Pons (tissue), 1 donor: ENCODE data around the gene LRRC10B.

Source experiments
- DNase-seq: peaks from one replicate; pipeline ENCODE4 v3.0.0-alpha.2; 2016; ENCODE audit warnings: low spot score

LRRC10B gene

GRCh38 chr11:61531044-61531443 is 22.5 kb downstream of the LRRC10B start:
- no peak for DNase-seq

- no peak for DNase-seq
Measured at GRCh38 chr11:61532134-61533038, 23.8 kb downstream of the LRRC10B start.

GRCh38 chr11:61533039-61533375 is 24.5 kb downstream of the LRRC10B start:
- no peak for DNase-seq

DNA sequence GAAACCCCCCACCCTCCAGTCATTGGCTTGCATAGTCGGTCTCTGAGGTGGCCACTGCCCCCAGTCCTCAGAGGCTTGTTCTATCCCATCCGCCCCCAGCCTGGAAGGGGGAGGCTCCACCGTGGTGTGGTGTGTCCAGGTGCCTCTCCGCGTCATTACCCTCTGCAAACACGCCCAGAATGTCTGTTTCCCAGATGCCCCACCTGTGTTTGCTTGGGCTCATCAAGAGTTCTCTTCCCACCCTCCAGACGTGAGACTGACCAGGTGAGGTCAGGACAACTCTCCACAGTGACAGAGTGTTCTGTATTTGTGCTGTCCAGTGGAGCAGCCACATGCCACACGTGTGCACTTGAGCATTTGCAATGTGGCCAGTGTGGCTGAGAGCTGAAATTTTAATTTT is 24.9 kb downstream of the LRRC10B start:
- DNase-seq, result no peak

- no peak for DNase-seq
Measured at GRCh38 chr11:61534025-61534932, 25.7 kb downstream of the LRRC10B start.

GRCh38 chr11:61534933-61535839 is 26.6 kb downstream of the LRRC10B start:
- no peak for DNase-seq

DNA sequence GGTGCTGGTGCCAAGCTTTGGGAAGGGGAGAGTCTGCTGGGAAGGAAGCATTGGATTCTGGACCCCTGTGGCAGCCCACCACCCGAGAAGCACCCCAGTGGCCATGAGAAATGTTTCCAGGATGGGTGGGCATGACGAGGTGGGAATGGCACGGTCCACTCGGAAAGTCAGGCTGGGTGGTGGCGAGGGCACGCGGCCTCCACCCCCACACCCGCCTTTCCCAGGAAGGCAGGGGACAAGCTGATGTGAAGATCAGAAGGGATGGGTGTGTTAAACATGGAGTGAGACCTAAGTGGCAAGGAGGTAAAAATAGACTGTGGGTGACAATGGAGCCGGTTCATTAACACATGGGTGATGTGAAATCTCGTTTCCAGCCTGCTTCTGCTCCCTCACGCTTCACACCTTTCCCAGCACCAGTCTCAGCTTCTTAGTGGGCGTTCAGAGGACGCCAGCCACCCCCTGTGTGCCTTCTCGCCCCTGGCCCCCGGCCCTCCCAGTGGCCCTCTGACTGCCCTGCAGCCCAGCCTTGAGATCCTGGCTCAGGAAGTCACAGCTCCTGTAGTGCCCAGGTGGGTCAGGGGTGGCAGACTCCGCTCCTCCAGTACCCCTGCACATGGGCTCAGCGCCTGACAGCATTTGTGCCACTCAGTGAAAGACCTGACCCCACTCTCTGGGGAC is 27.6 kb downstream of the LRRC10B start:
- DNase-seq, result no peak

GRCh38 chr11:61536676-61537270 is 28.2 kb downstream of the LRRC10B start:
- DNase-seq, result no peak

DNA sequence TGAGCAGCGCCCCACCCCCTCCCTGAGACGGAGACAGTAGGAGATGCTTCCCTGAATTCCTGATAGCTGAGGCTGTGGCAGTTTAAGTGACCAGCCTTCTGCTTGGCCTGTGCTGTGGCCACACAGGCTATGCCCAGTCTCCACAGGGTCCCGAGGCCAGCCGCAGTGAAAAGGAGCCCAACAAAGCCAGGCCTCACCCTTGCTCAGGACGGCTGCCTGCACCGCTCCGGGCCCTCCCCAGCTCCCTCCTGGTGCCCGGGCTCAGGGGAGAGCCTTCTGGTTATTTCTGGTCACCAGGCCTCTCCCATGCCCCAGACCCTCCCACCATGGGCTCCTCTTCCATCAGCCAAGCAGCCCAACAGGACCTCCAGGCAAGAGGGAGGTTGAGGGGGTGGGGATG is 28.8 kb downstream of the LRRC10B start:
- no peak for DNase-seq

- no peak for DNase-seq
Measured at GRCh38 chr11:61538636-61538961, 30.1 kb downstream of the LRRC10B start.

- no peak for DNase-seq
Measured at GRCh38 chr11:61539006-61539405, 30.5 kb downstream of the LRRC10B start.

DNA sequence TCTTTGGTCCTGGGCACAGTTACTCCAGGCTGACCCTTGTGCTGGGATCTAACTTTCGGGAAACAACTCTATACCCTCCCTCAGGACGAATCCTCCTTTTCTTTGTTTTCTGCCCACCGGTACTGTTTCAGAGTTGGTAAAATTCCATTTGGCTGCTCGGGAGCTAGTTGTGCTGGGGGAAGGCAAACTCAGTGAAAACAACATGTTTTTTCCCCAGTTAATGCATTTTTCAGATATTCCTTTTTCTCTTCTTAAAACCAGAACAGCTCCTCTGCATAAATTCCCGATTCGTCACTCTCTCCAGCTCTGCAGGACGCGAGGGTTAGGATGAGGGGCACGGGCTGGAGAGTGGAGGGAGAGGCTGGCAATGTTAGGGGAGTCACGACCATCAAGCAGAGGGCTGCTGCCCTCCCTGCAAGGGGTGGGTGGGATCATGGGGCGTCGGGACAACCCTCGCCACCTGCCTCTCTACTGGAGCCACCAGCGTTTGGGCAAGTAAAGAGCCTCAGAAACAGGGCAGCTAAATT is 31.3 kb downstream of the LRRC10B start:
- no peak for DNase-seq

DNA sequence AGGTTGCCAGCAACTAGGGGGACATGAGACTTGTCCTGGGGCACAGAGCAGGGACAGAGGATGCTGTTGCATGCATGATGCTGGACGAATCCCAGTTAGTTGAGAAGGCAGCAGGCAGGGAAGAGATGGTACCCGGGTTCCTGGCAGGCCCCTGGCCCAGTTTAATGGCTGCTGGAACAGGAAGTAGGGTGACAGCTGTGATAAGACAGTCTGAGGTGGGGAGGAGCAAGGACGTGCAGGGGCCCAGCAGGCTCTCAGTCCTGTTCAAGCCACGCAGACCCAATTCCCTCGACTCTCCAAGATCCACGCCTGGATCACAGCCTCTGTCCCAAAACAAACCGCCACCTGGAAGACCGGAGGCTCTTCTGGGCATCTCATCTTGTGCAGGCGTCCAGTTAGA is 32.0 kb downstream of the LRRC10B start:
- no peak for DNase-seq

DNA sequence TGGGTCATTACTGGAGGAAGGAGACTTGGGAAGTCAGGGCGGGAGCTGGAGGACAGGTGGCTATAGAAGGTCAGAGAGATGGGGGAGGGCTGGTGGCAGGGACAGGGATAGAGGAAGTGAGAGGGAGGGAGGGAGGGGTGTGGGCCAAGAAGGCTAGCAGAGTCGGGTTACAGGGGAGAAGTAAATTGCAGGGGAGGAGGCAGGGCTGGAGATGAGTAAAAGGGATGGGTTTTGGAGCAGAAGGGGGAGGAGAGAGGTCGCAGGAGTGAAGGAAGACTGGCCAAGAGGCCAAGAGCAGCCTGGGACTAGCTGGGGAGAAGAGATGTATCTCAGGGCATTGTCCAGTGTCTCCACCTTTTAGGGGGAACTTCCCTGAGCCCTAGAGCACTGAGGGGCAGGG is 33.0 kb downstream of the LRRC10B start:
- no peak for DNase-seq

DNA sequence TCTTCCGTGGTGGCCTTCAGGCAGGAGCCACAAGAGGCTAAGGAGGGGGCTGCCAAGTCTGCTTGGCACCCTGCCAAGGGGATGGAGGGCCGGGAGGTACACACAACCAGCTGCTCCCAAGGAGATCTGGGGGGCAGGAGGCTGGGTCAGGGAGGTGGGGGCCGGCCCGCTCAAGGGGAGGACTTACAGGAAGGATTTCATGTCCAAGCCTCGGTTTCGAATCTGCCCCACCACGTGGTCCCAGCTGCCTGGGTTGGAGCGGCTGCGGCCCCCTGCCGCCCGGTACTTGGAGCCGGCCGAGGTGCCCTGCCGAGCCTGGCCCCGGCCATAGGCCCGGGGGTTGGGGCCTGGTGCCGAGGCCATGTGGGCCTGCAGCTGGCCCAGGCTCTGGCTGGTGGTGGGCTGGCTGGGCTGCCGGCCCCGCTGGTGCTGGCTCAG is 33.5 kb downstream of the LRRC10B start:
- DNase-seq, result no peak

DNA sequence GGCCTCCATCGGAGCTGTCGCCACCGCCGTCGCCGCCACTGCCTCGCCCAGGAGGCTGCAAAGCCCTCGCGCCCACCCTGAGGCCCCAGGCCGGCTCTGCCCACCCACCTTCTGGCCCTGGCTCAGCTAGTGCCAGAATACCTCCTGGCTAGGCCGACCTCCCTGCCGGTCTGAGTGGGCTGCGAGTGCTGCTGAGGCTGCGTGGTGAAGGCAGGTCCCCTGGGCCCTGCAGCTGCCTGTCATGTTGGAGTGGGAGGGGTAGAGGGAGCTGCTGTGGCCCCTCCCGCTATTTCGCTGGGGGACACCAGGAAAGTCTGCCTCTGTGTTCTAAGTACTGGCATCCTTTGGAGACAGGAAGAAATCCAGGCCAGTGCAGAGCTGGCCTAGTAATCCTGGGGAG is 34.2 kb downstream of the LRRC10B start:
- no peak for DNase-seq

- no peak for DNase-seq
Measured at GRCh38 chr11:61543606-61544306, 35.2 kb downstream of the LRRC10B start.

DNA sequence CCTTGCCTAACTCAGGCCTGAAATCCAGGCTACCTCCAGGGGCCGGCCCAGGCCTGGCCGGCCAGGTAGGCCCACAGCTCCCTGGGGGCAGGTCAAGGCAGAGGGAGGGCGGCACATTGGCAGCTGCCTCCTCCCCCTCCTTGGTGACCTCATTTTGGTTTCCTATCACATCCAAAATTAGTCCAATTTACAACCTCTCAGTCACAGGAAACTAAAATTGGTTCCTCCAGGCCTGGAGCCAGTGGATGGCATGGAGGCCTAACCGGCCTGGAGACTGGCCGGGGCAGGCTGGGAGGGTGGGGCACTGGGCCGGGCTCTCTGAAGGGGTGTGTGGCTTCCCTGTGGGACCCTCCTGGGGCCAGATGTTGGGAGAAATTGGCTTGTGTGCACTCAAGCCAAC is 35.9 kb downstream of the LRRC10B start:
- DNase-seq, result no peak

DNA sequence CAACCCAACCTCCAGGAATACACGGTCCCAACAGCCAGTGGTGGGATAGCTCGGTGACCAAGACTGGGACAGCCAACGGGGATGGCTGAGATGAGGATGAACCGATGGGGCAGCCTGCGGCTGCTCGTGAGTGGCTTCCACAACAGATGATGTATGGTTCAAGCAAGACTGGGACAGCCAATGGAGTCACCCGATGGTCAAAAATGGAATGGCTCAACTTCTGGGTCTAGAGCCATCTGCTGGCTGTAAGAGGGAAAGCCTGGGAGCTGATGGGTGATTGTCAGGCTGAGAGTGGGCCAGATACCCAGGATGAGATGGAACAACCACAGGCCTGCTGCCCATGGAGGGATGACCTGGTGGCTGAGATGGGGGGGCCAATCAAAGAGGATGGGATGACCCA is 36.8 kb downstream of the LRRC10B start:
- DNase-seq, result no peak

DNA sequence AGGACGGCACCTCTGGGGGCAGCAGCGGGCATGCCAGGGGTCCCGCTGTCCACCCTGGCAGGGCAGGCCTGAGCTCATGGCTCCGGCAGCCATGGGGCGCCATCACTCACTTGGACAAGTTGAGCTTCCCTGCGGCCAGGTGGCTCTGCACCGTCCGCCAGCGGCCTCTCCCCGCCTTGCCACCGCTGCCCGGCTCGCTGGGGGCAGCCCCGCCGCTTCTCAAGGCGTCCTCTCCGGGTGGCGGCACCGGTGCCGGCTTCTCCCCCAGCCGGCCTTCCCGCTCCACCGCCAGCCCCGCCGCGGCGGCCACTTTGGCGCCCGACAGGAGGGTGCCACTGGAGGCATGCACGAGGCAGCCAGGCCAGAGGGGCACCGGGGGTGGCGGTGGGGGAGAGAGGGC is 37.4 kb downstream of the LRRC10B start:
- no peak for DNase-seq
